Stimulated activated CD4-positive, alpha-beta T cell treated with anti-CD3 and anti-CD28 coated beads, Interleukin-1b, Interleukin-23, amount 100 ng/mL, for 4 hours (primary cell): ENCODE measurements around the gene ARAP2.

Experiments used
- DNase-seq, 2 donors: peaks; one replicate each; pipeline ENCODE4 v3.0.0-alpha.2; 2020; ENCODE audit warnings: low read depth in 2 of 2

The ARAP2 gene

DNA sequence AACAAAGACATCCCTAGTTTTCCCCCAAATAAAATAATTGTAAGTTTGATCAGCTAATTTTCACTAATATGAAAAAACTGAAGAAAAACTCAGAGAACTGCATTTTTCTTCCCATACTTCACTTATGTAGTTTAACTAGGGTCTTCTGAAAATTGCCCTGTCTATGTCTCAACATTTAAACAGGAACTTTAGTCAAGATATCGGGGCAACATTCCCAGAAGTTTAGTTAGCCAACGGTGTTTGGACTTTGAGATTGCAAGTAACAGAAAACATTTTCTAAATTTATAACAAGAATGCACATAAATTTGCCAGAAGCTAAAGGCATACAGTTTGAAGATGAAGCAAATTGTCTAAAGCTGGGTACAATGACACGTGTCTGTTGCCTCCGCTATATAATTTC lies 201.1 kb downstream of the ARAP2 start:
- no peak for DNase-seq

DNA sequence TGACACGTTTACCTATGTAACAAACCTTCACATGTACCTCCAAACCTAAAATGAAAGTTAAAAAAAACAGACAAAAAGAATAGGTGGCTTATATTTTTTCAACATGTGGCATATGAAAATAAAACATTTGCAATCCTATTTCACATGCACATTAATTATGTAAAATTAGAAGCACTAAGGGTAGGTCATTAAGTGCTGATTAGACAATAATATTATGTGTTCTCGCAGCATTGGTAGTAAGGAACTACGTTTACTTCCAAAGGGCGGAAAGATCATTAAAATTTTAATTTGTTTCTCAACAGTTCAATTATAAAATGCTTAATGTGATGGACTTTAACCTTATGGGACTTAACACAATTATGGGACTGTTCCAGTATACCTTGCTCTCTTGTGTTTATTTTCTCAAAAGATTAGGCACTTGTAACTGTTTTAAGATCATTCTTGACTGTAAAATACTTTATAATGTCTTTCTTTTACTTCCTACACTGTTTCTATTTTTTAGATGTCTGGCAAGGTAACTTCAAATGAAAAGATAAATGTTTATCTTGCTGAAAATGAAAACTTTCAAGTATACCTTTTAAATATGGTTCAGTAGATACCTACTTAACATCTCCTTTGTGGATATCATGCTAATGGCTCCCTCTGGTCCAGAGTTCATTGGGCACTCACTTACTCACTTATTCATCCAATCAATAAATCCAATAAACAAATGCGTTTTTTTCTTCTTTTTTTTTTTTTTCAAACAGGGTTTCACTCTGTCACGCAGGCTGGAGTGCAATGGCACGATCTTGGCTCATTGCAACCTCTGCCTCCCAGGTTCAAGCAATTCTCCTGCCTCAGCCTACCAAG lies 202.0 kb downstream of the ARAP2 start:
- no peak for DNase-seq

DNA sequence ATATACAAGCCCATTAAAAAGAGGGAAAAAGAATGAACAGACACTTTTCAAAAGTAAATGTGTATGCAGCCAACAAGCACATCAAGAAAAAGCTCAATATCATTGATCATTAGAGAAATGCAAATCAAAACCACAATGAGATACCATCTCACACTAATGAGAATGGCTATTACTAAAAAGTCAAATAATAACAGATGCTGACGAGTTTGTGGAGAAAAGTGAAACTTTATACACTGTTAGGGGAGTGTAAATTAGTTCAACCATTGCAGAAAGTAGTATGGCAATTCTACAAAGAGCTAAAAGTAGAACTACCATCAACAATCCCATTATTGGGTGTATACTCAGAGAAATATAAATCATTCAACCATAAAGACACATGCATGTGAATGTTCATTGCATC lies 203.0 kb downstream of the ARAP2 start:
- no peak for DNase-seq

DNA sequence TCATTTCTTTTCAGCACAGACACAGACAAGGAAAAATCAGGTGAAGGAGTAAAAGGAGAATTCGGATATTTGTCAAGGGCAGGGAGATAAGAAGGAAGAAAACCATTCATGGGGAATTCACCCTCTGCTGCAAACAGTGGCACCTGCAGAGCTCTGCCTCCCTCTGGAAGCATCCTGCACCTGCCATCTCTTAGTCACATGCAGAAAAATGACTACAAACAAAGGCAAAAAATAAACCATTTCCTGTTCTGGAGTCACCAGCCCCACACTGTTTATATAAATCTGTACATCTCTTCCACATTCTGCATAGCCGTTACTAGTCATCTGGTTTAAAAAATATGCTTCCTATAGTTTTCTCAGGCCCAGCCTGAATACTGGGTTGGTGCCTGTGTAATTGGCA lies 205.3 kb downstream of the ARAP2 start:
- no peak for DNase-seq

DNA sequence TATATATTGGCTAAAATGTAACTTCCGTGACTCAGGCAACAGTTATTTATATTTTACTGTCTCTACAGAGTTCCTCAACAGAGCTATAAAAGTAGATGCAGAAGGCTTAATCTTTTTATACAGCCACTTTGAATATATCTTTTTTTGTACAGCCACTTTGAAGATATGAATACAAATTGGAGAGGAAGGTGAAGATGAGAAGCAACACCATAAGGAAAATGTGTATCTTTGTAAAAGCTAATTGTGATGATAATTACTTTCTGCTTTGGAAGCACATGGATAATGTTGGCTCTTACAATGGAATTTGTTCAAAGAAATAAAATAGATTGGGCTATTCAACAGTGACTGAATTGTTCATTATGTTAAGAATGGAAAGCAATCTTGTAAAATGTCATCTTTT lies 205.8 kb downstream of the ARAP2 start:
- no peak for DNase-seq

DNA sequence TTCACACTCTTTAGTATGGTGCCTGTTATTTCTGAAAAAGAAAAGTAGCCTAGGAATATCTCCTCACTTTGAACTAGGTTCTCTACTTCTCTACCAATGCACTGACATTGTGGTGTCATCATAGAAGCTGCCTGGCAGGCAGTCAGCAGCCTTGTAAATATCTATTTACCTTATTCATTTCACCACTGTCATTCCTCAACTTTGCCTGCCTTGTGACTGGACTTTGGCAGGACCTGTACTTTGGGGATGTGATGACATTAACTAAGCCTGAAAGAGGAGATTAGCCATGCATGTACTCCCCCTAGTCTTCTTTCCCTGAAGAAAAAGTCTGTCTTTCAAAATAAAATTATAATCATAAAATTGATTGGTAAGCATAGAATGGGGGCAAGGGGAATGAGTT lies 207.2 kb downstream of the ARAP2 start:
- no peak for DNase-seq

GRCh38 chr4:36029951-36030350 lies 214.4 kb downstream of the ARAP2 start:
- DNase-seq, result no peak

- DNase-seq, result no peak
These were observed 217.1 kb downstream of the ARAP2 start for GRCh38 chr4:36027203-36027602.

DNA sequence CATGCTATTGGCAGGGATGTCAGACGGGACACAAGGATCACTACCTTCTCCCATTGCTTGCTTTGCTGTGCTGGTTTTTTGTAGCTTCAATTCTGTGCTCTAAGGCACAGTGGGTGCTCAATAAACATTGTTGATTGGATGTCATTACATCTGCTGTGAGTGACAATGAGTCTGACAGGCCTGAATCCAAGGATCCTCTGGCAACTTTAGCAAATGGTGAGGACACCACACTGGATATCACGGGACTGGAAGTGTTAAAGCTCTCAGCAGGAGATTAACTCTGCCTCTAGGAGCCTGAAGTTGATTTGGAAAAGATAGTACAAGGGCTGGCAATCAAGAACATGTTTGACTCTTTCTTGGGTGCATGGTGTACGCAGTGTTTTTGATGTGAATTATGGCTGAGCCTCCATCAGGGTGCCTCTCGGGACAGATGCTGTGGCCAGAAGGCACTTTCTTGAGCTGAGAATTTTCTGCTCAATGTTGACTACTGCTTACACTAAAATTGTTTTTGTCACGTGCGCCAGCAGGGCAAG lies 217.9 kb downstream of the ARAP2 start:
- no peak for DNase-seq

GRCh38 chr4:36024901-36025660 lies 219.2 kb downstream of the ARAP2 start:
- DNase-seq, result no peak

- no peak for DNase-seq
These were observed 224.0 kb downstream of the ARAP2 start for GRCh38 chr4:36020351-36020750.
